HG02759 (cell line): ENCODE measurements around the gene PARD3.

ENCODE experiments used
- ATAC-seq: cut with Tn5 transposase; IDR thresholded peaks from one replicate; pipeline ENCODE4 v1.9.1; 2021; ENCODE audit warnings: mild to moderate bottlenecking, moderate library complexity; ENCODE audit not compliant: unreplicated experiment

Gene PARD3

DNA sequence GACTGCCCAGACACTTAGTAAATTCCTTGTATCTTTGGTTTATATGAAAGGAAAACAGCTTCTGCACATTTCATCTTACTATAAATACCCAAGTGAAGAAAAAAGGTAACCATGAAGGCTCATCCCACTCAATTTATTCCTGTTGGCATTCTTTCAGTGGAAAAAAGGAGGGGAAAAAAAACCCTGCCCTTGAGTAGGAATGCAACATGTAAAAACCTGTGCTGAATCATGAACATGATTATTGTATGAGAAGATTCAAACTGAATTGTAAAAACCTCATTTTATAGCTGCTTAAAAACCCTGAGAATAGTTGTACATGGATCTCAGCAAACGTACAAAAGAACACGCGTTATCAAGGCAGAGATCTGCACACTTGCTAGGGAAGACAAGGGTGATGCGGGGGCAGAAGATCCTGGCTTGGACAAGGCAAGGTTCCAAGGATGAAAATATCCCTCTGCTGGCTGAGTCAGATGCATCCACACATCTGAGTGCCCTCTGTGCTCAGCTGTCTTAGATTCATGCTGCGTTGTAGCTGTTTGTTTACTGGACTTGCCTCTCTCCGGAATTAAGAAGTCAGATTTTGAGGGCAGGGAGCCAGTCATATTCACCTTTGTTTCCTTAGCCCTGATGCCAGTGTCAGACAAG lies 658.2 kb downstream of the PARD3 start:
- ATAC-seq: no peak

DNA sequence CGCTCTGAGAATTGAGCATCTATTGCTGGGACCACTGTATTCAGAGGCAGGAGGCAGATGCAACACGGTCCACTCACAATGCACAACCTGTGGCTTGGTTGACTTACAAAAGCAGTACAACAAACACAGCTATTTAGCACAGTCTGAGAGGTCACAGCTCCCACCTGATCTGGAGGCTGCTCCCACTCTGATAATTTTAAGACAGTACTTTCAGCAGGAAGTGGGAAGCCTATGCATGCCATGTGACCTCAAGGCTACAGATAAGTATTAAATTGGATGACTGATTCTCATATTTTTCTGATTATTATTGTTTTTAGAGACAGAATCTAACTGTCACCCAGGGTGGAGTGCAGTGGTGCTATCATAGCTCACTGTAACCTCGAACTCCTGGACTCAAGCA lies 659.3 kb downstream of the PARD3 start:
- no peak for ATAC-seq

DNA sequence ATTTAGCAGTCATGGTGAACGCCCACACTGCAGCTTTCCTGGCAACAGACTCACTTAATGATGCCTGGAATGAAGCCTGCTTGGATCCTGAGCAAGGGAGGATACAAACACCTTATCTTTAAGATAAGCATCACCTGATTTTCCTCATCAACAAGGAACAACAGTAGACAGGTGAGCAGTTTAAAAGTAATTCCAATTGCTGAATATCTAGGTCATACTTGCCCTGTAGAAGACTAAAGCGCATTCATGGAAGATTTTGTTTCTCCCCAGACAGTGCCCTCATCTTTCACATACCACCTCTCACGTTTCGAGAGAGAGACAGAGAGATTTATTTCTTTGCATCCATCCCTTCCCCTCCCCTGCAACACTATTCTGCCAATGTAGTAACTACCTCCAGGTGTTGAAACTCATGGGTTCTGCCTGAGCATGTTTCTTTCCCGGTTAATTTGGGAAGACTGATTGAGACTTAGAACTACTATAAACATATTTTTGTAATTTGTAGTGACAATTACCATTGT lies 660.7 kb downstream of the PARD3 start:
- ATAC-seq: no peak

- no peak for ATAC-seq
Measured at GRCh38 chr10:34153663-34154382, 661.3 kb downstream of the PARD3 start.

DNA sequence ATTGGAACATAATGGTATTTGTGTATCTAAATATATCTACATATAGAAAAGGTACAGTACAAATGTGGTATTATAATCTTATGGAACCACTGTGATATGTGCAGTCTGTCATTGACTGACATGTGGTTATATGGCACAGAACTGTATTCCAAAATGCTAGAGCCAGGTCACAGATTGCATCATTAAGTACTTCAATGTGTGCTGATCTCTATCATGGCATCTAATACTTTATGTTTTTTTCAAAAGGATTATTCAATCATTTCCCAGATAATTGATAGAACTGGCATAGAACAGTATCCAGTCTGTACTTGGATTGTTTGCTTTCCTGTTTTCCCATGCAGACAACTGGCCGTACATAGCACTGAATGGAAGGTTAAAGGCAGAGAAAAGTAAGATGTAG lies 662.7 kb downstream of the PARD3 start:
- ATAC-seq: no peak

DNA sequence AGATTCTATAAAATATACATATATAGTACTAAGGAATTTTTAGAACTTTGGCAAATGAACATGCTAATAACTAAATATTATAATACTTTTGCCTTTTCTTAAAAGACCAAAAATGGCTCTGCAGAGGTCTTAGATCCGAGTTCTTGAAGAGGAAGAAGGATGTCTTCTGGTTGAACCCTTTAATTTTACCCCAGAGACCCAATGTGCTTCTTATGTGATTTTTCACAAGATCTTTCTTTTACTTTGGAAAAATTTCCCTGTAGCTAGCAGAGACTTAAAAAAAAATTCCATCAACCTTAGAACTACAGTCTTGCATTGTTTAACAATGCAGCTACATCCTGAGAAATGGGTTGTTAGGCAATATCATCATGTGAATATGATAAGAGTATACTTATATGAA lies 663.2 kb downstream of the PARD3 start:
- ATAC-seq: no peak

DNA sequence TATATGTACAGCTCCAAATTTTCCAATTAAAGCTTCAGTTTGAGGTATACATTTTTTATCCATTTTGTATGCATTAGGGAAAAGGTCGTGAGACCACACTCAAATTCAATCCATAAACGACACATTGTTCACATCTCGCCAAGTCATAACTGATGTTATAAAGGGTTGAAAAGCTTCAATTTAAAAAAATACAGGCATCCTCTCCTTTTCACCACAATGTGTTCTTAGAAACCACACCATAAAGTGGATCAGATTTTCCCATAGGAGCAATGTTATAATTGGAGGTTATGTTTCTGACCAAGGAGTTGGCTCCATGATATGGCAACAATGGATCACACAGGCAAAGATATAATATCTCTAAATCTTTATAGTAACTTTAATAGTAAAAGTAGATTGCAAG lies 663.6 kb downstream of the PARD3 start:
- ATAC-seq: no peak

- no peak for ATAC-seq
Measured at GRCh38 chr10:34150103-34150502, 665.0 kb downstream of the PARD3 start.

DNA sequence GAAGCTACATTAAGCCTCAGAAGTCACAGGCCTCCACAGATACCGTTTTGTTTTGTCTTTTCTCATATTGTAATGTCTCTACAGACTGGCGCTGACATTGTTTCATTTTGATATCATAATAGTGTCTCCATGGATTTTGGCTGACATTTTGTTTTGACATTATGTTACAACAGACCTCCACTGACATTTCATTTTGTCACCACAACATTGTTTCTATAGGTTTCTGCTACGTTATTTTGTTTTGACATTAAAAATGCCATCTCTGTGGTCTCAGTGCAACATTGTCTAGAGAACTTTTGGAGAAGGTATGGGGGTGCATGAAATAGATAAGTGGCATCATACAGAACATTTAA lies 666.8 kb downstream of the PARD3 start:
- ATAC-seq: no peak

- no peak for ATAC-seq
Measured at GRCh38 chr10:34147641-34148304, 667.3 kb downstream of the PARD3 start.

GRCh38 chr10:34145715-34146114 lies 669.4 kb downstream of the PARD3 start:
- ATAC-seq: no peak

DNA sequence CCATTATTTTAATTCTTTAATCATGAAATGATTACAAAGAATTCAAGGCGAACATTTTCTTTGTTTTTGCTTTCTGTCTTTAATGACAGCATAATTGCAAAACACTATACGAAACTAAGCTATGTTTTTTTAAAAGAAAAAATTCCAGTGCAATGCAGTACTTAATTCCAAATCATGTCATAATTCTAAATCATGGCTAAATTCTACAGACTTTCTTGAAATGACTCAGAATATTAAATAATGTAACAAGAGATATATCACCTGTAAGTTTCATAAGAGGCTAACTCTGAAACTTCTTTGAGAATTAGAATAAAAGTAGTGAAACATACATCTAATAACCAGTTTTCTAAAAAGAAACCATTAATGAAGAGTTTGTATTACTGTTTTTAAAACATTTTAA lies 671.6 kb downstream of the PARD3 start:
- ATAC-seq: no peak

DNA sequence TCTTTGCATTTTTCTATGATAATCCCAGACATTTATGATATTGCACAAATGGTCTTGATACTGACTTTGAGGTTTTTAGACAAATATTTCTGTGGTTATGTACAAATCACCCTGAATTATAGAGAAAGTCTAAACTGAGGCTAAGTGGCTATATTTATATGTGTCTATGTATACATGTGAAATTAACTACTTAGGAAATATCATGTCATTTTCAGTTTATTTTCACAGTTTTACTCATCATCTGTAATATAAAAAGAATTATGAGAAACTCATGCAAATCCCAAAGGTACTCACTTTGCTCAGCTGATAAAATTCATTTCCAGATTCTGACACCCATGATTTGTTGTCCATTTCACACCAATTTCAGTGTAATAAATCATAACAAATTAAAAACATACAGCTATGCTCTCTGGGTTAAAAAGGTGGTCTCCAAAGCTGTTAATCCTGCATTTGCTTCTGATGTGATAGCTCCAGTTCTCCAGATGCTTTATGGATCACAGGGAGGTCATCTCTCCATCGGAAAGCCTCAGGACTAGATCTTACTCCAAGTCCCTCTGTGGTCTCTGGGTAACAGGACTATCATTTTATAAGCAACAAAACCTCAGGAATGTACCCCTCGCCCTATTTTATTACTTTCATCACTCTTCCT lies 673.9 kb downstream of the PARD3 start:
- ATAC-seq: no peak

- ATAC-seq: no peak
Measured at GRCh38 chr10:34139559-34139958, 675.5 kb downstream of the PARD3 start.

GRCh38 chr10:34137955-34138354 lies 677.1 kb downstream of the PARD3 start:
- no peak for ATAC-seq

DNA sequence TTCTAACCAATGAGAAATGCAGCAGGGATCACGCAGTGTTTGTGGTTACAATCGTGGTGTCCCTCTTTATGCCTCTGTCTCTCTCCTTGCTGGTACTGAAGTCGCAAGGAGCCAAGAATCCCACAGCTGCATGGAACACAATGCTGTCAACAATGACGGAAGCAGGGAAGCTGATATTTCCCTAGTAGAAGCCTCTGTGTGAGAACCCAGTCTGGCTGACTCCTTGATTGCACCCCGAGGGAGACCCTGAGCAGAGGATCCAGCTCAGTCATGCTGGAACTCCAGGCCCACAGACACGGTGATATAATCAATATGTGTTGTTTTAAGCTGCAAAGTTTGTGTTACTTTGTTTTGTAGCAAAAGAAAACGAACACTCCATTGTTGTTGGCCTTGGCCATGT lies 677.9 kb downstream of the PARD3 start:
- no peak for ATAC-seq

GRCh38 chr10:34135515-34135914 lies 679.6 kb downstream of the PARD3 start:
- ATAC-seq: peak; percentile 84

- ATAC-seq: no peak
Measured at GRCh38 chr10:34134602-34135001, 680.5 kb downstream of the PARD3 start.

DNA sequence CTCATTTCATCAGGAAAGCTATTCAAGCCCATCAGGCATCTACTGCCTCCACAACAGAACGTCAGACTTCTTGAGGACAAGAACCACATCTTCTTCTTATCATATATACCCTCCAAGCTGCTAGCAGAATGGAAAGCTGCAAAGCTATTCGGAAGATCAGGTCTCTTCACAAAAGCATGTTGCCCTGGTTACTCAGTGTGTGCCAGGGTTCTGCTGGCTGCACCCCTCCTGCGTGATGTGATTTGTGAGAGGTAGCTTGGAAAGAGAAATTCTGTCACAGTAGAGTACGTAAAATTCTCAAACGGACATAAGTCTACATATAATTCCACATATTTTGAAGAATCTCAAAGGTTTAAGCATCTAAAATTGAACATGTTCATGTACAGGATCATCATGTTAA lies 681.7 kb downstream of the PARD3 start:
- ATAC-seq: no peak

DNA sequence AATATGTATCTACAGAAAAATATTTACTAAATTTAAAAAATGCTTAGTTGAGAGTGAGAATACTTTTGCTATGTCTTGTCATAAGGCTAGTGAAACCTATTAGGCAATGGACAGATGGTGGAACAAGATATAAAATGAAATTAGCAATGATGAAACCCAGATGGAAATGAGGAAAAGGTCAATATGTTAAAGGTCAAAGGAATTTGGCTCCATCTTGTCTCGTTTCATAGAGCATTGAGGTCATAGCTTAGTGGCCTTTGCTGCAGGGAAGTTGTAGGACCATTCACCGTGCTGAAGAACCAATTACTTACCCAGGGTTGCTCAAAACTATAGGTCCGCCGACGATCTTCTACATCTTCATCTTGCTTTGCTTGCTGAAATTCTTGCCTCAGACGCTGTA lies 683.9 kb downstream of the PARD3 start:
- ATAC-seq: no peak

- ATAC-seq: no peak
Measured at GRCh38 chr10:34127676-34128075, 687.4 kb downstream of the PARD3 start.
